NCI-H1436 (cell line): ENCODE data around the gene AUTS2.

Experiments
- DNase-seq: peaks from one replicate; lab custom pipeline; 2025; lab: John Stamatoyannopoulos, UW

AUTS2 gene

DNA sequence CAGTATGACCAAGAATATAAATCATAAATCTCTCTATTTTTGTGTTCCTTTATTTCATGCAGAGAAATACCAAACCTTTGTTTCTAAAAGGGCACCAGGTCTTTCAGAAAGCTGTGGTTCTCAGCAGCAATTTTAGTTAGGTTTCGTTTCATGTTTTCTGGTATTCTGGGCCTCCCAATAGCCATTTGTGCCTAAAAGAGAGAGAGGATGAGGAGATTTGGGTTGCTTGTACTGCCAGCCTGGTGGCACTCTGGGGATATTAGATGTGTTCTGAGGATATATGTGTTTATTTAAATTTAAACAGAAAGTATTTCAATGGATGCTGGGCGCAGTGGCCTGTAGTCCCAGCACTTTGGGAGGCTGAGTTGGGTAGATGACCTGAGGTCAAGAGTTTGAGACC is 471.7 kb downstream of the AUTS2 start:
- DNase-seq: no peak

DNA sequence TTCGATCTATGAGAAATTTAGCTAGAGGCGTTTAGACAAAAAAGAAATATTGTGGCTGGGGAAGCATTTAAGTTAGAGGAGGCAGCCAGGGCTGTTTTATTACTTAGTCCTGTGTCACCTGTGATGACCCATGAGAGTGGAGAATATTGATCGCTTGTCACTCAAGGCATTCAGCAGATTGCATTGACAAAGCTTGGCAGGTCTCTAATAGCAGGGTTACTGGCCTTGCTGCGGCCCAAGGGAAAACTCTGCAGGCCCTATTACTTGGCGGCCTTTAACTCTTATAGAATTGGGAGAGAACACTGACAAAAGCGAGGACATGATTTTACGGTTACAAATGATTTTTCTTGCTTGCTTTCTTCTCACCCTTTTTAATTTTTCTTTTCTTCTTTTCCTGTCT is 473.5 kb downstream of the AUTS2 start:
- DNase-seq: no peak

DNA sequence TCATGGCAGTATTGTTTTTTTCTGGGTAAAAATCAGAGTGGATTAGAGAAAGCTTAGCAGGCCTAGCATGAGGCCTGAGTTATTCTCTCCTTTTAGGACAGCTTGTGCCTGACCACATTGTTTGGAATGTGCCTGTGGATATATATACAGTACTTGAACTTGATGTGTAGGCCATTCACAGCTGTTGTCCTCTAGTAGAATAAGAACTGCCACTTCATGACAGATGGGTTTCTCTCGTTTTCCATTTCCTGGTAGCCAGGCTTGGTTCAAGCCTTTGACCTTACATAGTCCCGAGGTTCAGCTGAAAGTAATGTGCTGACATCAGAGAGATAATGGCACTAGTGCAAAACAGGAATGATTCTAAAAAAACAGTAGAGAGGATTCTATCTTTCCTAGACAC is 473.9 kb downstream of the AUTS2 start:
- DNase-seq: no peak

DNA sequence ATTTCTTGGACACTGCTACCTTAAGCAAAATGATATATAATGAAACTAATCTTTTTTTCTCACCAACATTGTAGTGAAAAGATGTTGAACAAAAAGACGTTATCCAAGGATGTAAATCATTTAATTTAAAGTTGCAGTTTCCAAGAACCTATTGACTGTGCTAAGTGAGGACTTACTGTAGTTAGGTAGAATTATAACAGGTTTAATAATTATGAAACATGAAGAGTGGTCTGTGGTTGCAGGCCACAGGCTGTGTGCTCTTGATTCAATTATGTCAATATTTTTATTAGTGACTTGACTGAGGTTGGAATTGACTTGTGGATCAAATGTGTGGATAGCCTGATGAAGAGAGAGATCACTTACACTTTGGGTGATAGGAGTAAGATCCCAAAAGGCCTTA is 478.1 kb downstream of the AUTS2 start:
- DNase-seq: no peak

DNA sequence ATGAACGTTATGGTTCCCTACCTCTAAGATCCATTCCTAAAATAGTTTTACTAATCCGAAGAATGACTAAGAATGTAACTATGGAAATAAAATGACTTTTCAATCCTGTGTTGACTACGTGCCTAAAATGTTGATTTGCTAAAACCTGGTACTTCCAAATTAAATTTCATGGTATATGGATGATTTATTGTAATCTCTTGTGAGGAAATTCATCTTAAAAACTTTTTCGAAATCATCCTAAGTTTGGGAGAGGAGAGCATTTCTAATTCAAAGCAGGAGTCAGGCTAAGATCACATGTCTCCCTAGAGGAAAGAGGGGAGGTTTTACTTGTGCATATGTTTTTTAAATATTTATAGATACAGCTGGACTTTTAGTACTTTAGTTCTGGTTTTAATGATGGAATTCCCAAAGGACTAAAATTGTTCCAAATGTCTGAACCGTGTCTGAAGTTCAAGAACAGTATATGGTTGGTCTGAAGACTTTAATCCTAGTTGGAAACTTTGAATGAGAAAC is 483.9 kb downstream of the AUTS2 start:
- DNase-seq: no peak

DNA sequence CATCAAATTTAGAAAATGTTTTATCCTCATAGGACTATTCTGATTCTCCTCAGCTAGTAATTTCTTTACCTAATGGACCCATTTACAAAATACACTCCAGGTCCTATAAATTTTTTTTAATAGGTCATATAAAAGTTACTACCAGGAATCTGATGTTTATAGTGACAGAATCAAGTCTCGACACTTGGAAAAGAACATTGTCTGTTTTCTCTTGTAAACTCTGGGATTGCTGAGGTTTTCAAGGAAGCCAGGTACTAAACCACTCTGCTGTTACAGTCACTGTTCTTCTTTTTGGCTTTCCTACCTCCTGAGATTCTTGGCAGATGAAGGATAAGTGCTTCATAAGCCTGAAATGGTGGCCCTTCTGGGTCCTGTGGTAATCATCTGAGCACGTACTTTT is 493.1 kb downstream of the AUTS2 start:
- DNase-seq: no peak

DNA sequence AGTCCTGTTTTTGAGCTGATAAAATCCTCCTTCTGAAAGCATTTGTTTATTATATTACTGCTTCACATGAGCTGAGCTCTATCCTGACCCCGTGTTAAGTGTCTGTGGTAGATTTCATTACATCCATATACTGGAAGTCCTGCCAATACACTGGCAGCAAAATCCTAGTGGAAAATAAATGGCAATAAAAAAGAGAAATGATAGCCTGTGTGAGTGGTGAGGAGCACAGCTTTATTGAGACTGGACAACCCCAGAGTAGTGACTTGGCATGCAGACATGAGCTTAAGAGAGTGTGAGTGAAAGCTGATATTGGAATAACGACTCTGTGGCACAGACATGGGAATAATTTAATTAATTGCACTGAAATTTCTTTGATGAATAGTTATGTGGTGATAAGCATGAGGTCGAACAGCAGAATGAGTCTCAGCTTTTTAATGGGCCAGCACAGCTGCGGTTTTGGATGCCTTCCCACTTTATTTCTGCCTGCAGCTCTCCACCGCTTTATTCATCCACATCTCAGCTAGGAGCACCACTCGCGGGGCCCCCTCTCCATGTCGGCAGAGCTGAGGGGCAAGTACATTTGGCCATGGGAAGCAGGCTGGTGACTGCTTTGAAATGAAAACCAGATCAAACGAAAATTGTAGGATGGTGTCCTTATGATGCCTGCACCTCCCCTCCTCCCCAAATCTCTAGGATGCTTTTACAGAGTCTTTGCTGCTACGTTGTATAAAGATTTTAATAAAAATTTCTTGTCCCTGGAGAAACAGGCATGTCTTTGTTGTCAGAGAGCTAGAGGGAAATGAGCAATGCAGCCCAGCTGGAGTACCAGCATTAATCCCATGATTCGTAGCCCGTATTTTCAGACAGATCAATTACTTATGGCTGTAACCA is 494.3 kb downstream of the AUTS2 start:
- peak; percentile 18 for DNase-seq

DNA sequence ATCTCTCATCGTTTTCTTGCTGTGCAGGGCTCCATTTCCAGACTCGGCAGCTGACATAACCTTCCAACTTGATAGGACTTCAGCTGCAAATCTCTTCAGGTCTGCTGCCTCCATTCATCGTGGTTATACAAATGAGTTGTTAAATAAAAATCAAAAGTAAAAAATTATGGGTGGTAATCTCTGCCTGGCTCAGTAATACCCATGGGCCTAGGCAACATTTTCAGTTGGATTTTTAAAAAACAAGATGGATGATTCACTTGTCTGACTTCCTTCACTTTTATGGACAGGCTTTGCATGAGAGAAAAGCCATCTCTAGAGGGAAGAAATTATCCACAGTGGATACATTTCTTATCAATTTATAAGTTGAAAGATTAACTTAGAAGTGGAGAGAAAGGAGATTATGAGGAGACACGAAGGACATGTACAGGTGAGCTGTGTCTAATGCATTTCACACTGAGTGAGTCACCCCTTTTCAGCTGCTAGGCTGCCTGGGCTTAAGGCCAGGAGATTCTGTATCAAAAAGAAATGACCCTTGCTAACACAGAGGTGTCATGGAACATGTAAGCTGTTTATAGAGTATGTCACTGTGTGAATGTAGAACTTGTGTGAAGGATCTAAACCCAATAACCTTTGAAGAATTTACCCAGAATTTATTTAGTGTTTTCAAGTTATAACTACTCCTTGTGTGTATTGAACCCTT is 495.1 kb downstream of the AUTS2 start:
- DNase-seq: peak; percentile 4

DNA sequence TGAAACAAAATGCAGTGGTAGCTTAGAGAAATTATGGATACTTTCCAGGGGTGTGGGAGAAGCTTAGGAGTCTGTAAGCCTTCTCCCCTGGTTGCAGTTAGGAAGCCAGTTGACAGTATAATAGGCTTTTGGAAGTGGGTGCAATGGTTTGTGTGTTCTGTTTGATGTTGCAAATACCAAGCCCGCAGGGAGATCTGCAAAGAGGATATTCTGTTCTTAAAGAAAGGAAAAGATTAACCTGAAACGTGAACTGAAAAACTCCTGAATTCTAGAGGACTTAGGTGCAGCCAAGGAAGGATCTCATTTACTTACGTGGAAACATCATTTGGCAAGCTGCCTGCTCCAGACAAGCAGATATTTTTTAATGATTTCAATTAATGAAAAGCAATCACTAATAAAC is 496.6 kb downstream of the AUTS2 start:
- DNase-seq: no peak

DNA sequence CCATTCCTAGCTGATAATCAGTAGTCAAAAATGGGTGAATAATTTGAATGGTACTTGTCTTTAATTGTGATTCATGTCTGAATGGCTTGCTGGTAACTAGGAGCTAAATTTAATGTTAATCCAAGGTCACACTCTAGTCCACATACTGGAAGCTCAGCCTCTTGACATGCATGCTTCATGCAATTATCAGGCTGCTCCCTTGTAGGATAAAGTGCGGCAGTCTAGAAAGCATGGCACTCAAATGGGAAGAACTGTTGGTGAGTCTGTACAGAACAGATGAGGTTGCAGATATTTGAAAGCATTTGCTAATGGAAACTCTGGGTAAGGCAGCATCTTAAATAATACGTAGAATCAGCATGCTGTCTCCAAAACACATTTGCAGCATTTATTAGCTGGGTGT is 499.4 kb downstream of the AUTS2 start:
- DNase-seq: peak; percentile 8

DNA sequence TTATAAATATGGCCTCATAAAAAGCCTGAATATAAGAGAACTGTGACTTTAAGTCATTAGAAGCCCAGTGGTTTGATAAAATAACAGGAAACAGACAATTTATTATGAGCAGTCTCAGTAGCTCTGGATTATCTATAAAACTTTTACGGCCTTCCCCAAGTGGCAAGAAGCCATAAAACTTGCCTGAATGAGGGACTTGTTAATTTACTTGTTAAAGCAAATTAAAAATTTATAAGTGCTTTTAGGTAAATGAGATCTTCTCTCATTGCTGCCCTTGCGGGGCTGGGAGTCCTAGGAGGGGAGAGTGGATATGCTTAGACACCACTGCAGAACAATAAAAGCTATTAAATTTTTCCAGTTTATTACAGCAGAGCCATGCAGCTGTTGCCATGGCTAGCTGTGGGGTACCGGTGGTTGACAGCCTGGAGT is 499.9 kb downstream of the AUTS2 start:
- peak; percentile 26 for DNase-seq

DNA sequence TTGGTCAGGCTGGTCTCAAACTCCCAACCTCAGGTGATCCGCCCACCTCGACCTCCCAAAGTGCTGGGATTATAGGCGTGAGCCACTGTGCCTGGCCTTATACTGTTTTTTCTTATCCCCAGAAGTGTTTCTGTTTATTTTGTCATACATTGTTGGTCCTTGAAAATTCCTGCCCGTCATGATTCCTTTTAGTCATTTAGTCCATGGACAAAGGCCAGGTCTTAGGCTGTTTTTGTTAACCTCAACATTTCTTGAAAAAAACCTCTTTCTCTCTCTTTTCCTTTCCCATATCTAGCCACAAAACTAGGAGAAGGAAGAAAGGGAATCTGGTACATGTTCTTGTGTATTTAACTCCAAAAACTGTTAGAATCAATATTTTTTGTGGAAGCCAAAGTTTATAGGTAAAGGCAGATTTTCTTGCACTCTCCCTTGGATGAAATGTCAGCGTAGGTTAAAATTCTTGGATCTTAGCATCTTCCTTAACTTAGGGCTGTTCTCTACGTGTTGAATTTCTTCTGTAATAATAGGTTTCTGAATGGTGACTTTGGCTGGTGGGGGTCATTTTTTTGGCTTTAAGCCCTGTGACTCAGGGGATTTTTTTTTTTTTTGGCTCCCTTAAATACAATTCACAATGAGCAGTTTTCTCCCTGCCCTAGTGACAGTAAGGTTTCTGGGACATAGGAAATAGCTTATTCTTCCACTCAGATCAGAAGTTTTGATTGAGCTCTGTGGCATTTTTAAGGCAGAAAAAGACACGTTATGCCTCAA is 500.8 kb downstream of the AUTS2 start:
- DNase-seq: no peak

DNA sequence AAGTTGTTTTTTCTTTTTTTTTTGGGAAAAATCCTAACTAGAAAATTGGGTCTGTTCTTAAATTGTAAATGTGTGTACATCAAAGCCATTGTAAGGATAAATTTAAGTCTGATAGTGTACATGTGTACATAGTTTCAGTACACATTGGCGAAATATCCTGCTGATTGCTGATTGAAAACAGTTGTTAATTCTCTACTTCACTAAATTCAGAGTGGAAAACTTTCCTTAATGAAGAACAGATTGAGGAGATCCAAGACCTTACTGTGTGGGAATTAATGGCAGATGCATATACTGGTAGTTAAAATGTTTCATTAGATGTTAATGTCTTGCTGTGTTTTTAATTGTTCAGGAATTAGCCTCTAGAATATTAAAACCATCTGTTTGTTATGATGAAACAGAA is 506.0 kb downstream of the AUTS2 start:
- DNase-seq: no peak

DNA sequence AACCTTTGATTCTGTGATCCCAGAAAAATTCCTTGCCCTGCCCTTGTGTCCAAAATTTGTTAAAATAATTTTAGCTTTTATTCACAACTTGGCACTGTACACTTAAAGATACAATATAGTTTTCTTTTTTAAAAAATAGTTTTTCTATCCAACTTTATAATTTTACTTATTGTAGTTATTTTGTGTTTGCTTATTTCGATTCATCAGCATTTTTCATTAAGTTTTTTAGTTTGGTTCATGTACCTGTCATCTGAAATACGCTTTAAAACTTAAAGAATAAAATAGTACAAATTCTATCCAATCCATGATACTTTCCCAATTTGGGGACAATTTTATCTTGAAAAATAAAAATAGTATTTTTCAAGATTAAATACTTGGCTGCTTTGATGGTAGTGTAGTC is 514.8 kb downstream of the AUTS2 start:
- no peak for DNase-seq

DNA sequence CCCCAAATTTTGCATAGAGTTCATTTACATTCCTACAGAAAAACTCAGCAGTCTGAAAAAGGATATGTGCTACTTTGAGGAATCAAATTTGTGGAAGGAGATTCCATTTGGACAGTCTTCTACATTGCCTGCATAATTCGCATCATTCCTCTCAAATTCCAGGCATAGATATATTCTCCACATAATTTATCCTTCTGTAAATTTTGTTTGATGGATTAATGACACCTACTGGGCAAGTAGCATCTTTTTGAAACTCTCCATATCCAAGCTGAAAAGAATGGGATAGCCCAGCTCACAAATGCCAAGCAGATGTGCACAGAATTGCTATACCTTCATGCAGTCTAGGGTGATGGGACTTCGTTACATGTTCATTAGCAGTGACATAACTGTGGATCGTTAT is 515.3 kb downstream of the AUTS2 start:
- DNase-seq: no peak

DNA sequence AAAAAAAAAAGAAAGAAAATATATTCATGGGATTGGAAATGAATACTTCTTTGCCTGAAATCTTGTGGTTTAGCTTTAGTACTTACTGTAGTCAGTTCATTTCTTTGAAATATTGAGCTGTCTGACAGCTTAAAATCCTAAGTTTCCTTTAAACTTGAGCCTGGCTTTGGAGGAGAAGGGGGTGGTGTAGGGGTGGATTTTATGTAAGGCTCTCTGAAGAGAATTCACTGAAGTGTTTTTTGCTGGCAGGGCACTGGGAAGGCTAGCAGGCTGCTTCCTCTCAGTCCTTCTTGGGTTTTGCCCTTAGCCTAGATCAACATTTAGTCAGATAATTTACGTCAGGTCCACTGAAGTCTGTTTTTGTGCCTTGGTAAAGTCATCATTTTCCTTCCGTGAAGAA is 516.5 kb downstream of the AUTS2 start:
- no peak for DNase-seq

DNA sequence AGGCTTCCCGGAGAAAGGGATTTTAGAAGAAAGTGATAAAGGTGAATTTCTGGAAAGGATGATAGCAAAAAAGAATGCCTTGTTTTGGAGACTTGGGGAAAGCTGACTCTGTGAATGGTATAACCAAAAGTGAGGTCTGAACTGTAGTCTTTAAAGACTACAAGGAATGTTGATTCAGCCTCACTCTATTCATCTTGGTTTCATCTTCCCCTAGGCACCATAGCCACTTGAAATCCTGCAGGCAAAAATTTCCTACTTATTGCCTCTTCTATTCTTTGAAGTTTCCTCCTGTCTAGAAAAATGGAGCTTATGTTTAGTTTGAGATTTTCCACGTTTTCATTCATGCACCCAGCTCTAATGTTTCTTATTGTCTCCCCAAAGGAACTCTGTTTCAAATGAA is 518.0 kb downstream of the AUTS2 start:
- DNase-seq: no peak

DNA sequence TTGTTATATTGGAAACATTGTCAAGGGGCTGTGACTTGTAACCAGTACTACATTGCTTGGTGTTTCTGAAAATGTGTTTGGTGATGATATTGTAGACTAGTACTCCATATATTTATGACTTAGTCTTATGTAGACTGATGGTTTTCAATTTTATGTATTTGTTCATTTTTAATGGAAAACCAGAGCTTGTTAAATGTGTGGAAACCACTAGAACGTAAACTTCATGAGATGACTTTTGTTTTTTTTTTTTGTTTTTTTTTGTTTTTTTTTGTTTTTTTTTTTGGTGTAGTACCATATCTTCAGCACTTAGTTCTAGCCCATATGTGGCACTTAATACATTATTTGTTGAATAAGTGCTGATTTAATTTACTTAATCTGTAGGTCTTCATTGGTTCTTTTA is 518.6 kb downstream of the AUTS2 start:
- DNase-seq: no peak

DNA sequence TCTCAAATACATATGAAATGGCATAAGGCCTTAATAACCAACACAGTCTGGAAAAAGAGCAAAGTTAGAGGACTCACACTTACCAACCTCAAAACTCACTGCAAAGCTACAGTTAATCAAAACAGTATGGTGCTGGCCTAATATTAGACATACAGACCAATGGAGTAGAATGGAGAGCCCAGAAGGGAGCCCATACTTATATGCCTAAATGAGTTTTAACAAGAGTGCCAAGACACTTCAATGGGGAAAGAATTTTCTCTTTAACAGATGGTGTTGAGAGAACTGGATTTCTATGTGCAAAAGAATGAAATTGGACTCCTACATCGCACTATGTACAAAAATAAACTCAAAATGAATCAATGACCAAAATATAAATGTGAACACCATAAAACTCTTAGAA is 522.6 kb downstream of the AUTS2 start:
- no peak for DNase-seq

DNA sequence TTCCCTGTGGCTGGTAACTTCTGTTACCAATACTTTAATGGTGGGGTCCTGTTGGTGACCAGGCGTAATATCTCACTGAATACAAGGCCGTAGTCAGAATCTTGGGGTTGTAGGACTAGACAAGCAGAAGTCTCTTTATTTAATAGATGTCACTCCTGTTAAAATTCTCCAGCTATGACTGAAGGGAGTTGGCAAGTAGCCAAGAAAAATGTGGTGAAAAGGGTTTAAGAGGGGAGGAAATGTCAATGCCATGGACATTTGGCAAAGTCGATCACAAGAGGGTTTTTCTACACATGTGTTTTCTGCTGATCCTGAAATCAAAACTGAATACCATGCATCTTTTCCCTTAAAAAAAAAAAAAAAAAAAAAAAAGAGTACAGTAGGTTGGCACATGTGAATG is 533.5 kb downstream of the AUTS2 start:
- DNase-seq: no peak

DNA sequence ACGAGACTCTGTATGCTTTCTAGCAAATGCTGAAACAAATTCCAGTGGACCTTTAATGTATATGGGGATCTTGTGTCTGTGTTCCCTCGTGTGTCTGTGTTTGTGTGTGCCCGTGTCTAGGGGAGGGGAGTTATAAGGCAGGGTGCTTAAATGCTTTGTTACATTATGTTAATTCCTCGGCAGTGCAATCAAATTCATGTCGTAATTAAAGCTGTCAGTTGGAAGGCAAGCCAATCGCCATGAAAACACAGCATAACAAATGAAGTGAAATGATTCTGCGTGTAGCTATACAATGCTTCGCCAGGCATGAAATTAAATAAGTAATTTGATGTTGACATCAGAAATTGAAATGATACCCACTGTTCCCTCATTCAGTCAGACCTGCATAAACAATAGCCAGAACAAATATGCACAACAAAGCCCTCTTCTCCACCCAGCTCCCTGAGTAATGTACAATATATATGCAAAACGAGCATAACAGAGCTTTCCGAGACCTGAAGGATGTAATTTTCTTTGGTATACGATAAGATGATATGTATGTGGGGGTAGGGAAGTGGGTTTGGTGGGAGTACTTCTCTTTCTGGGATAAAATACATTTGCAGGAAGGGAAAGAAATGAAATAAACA is 534.1 kb downstream of the AUTS2 start:
- peak; percentile 37 for DNase-seq
